ENCODE data around the gene SLBP. TPM values are rescaled to one million over a fixed set of nuclear protein-coding genes. Genes with fewer than 3 reads are reported as not detected.

The SLBP gene
- total RNA-seq, 1 donor from 2014 or later = 40.2 TPM

GRCh38 chr4:1751155-1751918 lies 39.2 kb upstream of the SLBP start:
- Mint-ChIP-seq H3K4me3 (no peak overlapping the region), H3K27me3 (no peaks in the 10 kb centered on the region), H3K9me3 (no peaks in the 10 kb centered on the region), H3K27ac (no peak overlapping the region), H3K4me1 (ENCODE audit: unreplicated experiment) (no peaks in the 10 kb centered on the region), H3K36me3 (no peaks in the 10 kb centered on the region)
- no peak for DNase-seq (ENCODE audit: extremely low spot score, unreplicated experiment)
- TF ChIP-seq, protein P1, sequence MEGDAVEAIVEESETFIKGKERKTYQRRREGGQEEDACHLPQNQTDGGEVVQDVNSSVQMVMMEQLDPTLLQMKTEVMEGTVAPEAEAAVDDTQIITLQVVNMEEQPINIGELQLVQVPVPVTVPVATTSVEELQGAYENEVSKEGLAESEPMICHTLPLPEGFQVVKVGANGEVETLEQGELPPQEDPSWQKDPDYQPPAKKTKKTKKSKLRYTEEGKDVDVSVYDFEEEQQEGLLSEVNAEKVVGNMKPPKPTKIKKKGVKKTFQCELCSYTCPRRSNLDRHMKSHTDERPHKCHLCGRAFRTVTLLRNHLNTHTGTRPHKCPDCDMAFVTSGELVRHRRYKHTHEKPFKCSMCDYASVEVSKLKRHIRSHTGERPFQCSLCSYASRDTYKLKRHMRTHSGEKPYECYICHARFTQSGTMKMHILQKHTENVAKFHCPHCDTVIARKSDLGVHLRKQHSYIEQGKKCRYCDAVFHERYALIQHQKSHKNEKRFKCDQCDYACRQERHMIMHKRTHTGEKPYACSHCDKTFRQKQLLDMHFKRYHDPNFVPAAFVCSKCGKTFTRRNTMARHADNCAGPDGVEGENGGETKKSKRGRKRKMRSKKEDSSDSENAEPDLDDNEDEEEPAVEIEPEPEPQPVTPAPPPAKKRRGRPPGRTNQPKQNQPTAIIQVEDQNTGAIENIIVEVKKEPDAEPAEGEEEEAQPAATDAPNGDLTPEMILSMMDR (conservative IDR thresholded peaks at IDR 0.05) = no peak

DNA sequence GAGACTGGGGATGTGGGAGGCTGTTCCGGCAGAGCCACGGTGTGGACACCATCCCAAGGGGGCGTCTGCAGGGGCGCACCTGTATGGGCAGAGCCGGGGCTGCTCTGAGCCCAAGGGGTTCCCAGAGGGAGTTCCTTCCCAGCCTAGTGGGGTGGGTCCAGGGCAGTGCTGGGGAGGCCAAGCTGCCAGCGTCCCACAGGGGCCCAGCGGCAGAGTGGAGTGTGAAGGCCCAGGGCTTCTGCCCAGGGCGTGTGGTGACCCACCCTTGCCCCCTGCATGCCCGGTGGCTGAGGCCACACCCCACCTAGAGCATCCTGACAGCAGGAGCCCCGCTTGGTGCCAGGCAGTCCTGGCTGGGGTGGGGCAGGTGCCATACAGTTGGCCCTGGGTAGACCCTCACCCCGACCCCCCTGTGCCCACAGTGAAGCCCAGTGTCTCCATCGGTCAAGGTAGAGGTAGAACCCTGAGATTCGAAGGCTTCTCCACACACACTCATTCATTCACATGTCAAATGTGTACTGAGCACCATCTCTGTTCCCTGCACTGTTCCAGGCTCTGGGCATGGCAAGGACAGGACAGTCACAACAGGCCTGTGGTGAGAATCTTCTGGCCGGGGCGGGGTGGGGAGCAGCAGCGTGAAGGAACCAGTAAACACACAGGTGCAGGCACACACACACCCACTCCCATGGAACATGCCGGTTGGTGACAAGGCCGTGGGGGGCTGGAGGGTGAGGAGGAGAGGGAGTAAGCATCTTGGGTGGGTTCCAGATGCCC lies 38.4 kb upstream of the SLBP start:
- H3K27ac Mint-ChIP-seq = no peak overlapping the region

GRCh38 chr4:1749826-1750225 lies 37.7 kb upstream of the SLBP start:
- no peaks in the 10 kb centered on the region for H3K9me3 Mint-ChIP-seq
- no peak overlapping the region for H3K27ac Mint-ChIP-seq
- TF ChIP-seq, protein P1 (conservative IDR thresholded peaks at IDR 0.05) = no peak

More for the DNA sequence above, 38.4 kb upstream of the SLBP start:
- Mint-ChIP-seq H3K4me1 (ENCODE audit: unreplicated experiment) (no peaks in the 10 kb centered on the region), H3K9me3 (no peaks in the 10 kb centered on the region), H3K36me3 (no peaks in the 10 kb centered on the region), H3K4me3 (no peak overlapping the region), H3K27me3 (no peaks in the 10 kb centered on the region)
- DNase-seq (ENCODE audit: extremely low spot score, unreplicated experiment) = no peak
- TF ChIP-seq, protein P1 (conservative IDR thresholded peaks at IDR 0.05) = no peak

GRCh38 chr4:1749370-1749769 lies 37.3 kb upstream of the SLBP start:
- Mint-ChIP-seq H3K4me3 (no peak overlapping the region), H3K4me1 (ENCODE audit: unreplicated experiment) (no peaks in the 10 kb centered on the region), H3K36me3 (peaks cover 4% of the 10 kb centered on the region), H3K27ac (no peak overlapping the region), H3K27me3 (no peaks in the 10 kb centered on the region), H3K9me3 (no peaks in the 10 kb centered on the region)
- no peak for DNase-seq (ENCODE audit: extremely low spot score, unreplicated experiment)
- TF ChIP-seq, protein P1 (conservative IDR thresholded peaks at IDR 0.05) = no peak

More at GRCh38 chr4:1749826-1750225, 37.7 kb upstream of the SLBP start:
- H3K4me1 Mint-ChIP-seq (ENCODE audit: unreplicated experiment) = no peaks in the 10 kb centered on the region
- peaks cover 3% of the 10 kb centered on the region for H3K36me3 Mint-ChIP-seq
- no peak for DNase-seq (ENCODE audit: extremely low spot score, unreplicated experiment)
- H3K27me3 Mint-ChIP-seq = no peaks in the 10 kb centered on the region
- H3K4me3 Mint-ChIP-seq = no peak overlapping the region

DNA sequence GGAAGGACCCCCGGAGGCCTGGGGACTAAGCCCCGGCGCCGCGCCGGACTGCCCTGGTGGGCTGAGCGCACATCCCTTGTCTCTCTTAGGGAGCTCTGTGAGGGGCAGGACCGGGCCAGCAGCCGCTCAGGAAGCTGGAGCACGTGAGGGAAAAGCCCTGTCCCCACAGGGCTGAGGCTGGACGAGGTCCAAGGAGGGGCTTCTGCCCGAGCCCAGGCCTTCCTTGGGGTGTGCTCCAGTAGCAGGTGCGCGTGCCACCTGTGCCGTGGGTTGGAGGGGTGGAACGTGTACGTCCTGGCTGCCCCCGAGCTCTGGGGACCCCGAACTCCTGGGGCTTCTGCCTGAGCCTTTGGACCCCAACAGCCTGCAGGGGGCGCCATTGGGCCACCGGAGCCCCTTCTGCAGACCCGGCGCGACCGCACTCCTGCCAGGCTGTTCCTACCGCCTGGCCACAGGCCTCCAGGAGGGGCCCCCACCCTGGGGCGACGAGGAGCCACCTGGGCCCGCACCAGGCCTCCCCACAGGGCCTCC lies 36.4 kb upstream of the SLBP start:
- TF ChIP-seq, protein P1 (conservative IDR thresholded peaks at IDR 0.05) = peak; percentile 96
- Mint-ChIP-seq H3K4me1 (ENCODE audit: unreplicated experiment) (no peaks in the 10 kb centered on the region), H3K9me3 (no peaks in the 10 kb centered on the region), H3K27me3 (no peaks in the 10 kb centered on the region), H3K4me3 (no peak overlapping the region), H3K36me3 (peaks cover 4% of the 10 kb centered on the region), H3K27ac (no peak overlapping the region)
- DNase-seq (ENCODE audit: extremely low spot score, unreplicated experiment) = peak; percentile 91
